Right lobe of liver (tissue), 4 donors: Measurements from ENCODE around the gene ECE1.

Experiments used
- CTCF ChIP-seq, 4 donors: fragments of 200-600 bp in 3 of 4; fragments of 450-650 bp in 1 of 4; IDR thresholded peaks; one replicate each; pipeline versions ENCODE4 v1.5.1 to v1.8.0; 2016 to 2022; ENCODE audit warnings: antibody characterized with exemption in 4 of 4, mild to moderate bottlenecking in 2 of 4
- POLR2A ChIP-seq: fragments of 450-650 bp; IDR thresholded peaks from one replicate; pipeline ENCODE4 v1.6.1; 2017; ENCODE audit warnings: antibody characterized with exemption, mild to moderate bottlenecking
- donor health status: DM: no; HTN: no; CAD: no.
- donor health status: DM: no; HTN: no; CAD: no.
- donor health status: DM: no; HTN: yes; CAD: no.

DNA sequence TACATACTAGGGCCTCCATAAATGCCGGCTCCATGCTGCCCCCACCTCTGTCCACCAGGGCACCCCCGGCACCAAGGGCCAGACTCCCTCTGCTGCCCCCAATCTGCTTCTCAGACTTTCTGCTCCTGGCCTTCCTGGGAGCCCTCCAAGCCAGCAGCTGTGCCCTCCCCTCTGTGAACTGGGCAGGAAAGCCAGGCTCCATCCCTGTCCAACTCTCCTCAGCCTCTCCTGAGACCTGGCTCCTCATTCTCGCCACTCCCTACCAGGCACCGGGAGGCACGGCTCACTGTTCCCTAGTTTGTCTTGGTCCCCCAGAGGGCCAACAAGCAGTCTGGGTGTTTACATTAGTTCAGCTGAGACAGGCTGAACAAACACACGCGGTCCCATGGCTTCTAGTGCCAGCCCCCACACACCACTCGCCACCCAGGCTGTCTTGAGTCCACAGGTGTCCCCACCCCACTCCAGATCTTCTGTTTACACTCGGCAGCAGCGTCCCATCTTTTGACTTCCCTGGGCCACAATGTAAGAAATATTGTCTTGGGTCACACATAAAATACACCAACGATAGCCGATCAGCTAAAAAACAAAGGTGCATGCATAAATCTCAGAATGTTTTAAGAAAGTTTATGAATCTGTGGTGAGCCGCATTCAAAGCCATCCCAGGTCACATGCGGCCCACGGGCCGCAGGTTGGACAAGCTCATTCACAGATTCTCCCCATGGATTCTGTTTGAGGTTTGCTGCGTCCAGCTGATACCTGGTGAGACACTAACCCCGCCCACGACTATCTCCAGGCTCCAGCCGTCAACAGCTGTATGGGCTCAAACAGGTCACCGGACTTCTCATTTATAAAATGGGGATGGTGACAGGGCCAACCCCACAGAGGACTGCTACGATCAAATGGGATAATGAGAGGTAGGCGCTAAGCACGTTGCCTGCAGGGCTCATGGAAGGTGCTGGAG lies 29.5 kb upstream of the ECE1 start:
- TF ChIP-seq CTCF (IDR thresholded peaks at IDR 0.05) (no peak), POLR2A (no peak)
